Thymus (tissue), 11 donors: ENCODE results near the gene CGNL1. TPM values are rescaled to one million over a fixed set of nuclear protein-coding genes. Genes with fewer than 3 reads are reported as not detected.
A peak's percentile ranks its signal among the peaks of the same experiment; 100 is the strongest.

Experiments
- DNase-seq, 9 donors: peaks; one replicate each; pipeline ENCODE4 v3.0.0-alpha.2; 2013; ENCODE audit warnings: low spot score in 9 of 9, low read depth in 6 of 9, missing footprints in 1 of 9
- H3K27ac ChIP-seq, 2 donors: one replicate each; pipeline ENCODE4 v1.5.1; 2013; ENCODE audit warnings: control low read depth in 1 of 2, low read depth in 1 of 2, low read length in 1 of 2, mild to moderate bottlenecking in 1 of 2, moderate library complexity in 1 of 2
- H3K27me3 ChIP-seq, 2 donors: one replicate each; pipeline ENCODE4 v1.5.1; 2013; ENCODE audit warnings: low read length in 1 of 2; ENCODE audit not compliant: control insufficient read depth in 2 of 2, insufficient read depth in 1 of 2
- H3K36me3 ChIP-seq, 2 donors: one replicate each; pipeline ENCODE4 v1.5.1; 2013; ENCODE audit warnings: low read length in 1 of 2, mild to moderate bottlenecking in 1 of 2, moderate library complexity in 1 of 2; ENCODE audit not compliant: control insufficient read depth in 2 of 2, insufficient read depth in 2 of 2
- H3K4me1 ChIP-seq, 2 donors: one replicate each; pipeline ENCODE4 v1.5.1; 2013; ENCODE audit warnings: low read length in 2 of 2; ENCODE audit not compliant: control insufficient read depth in 2 of 2, insufficient read depth in 2 of 2
- H3K4me3 ChIP-seq, 2 donors: one replicate each; pipeline ENCODE4 v1.5.1; 2013; ENCODE audit warnings: low read length in 2 of 2, control low read depth in 1 of 2, mild to moderate bottlenecking in 1 of 2
- H3K9me3 ChIP-seq, 2 donors: one replicate each; pipeline ENCODE4 v1.5.1; 2013; ENCODE audit warnings: low read length in 1 of 2, mild to moderate bottlenecking in 1 of 2; ENCODE audit not compliant: control insufficient read depth in 2 of 2, insufficient read depth in 1 of 2
- WGBS: extraction: QIAGEN DNeasy Blood & Tissue Kit; methylation state at CpG from one replicate; pipeline ENCODE4 v1.1.7; 2013; 5-methylcytosine and 5-hydroxymethylcytosine counted together
- polyA plus RNA-seq: library from polyadenylated mRNA; stranded (reverse); fragments of 200-250 nt; gene quantifications from one replicate; pipeline ENCODE4 v1.2.3, GENCODE V29; 2013
- total RNA-seq: library from RNA; stranded (reverse); fragments of 120-200 nt; gene quantifications from one replicate; pipeline ENCODE4 v1.2.4, GENCODE V29; 2013
- donor health status: healthy.

CGNL1 gene
- total and polyA plus RNA-seq, 2 donors = 5.7 to 5.9 TPM

GRCh38 chr15:57438166-57438565, 61.9 kb downstream of the CGNL1 start:
- Histone ChIP-seq H3K27ac (no peak overlapping the region), H3K36me3 (no peaks in the 10 kb centered on the region), H3K9me3 (no peaks in the 10 kb centered on the region), H3K27me3 (no peaks in the 10 kb centered on the region), H3K4me1 (no peaks in the 10 kb centered on the region), H3K4me3 (no peak overlapping the region)
- DNase-seq = no peak
- 95% methylated on average over 6 of the region's 6 CpGs for WGBS

- no peaks in the 10 kb centered on the region for H3K4me1 ChIP-seq
- H3K27ac ChIP-seq = no peak overlapping the region
- no peaks in the 10 kb centered on the region for H3K27me3 ChIP-seq
- DNase-seq = no peak
- H3K4me3 ChIP-seq = no peak overlapping the region
- WGBS = 96% methylated on average over 26 of the region's 26 CpGs
- H3K36me3 ChIP-seq = no peaks in the 10 kb centered on the region
- H3K9me3 ChIP-seq = no peaks in the 10 kb centered on the region
Observed at GRCh38 chr15:57439128-57440027, 63.1 kb downstream of the CGNL1 start.

- no peak for DNase-seq
- WGBS = 95% methylated on average over 3 of the region's 3 CpGs
- Histone ChIP-seq H3K36me3 (no peaks in the 10 kb centered on the region), H3K27me3 (no peaks in the 10 kb centered on the region), H3K27ac (peak overlapping the region in 1 of 2 donors; percentile 1), H3K4me1 (no peaks in the 10 kb centered on the region), H3K9me3 (no peaks in the 10 kb centered on the region), H3K4me3 (no peak overlapping the region)
Observed at GRCh38 chr15:57440167-57440566, 63.9 kb downstream of the CGNL1 start.

- Histone ChIP-seq H3K27me3 (no peaks in the 10 kb centered on the region), H3K27ac (no peak overlapping the region), H3K36me3 (no peaks in the 10 kb centered on the region), H3K4me3 (no peak overlapping the region), H3K4me1 (no peaks in the 10 kb centered on the region), H3K9me3 (no peaks in the 10 kb centered on the region)
- 46% methylated on average over 1 of the region's 1 CpG for WGBS
- DNase-seq = peak in 2 of 9 donors; percentile 3 to 23
Observed at GRCh38 chr15:57440799-57441198, 64.5 kb downstream of the CGNL1 start.

GRCh38 chr15:57442335-57442734, 66.0 kb downstream of the CGNL1 start:
- no peaks in the 10 kb centered on the region for H3K27me3 ChIP-seq
- H3K27ac ChIP-seq = no peak overlapping the region
- H3K9me3 ChIP-seq = no peaks in the 10 kb centered on the region
- no peaks in the 10 kb centered on the region for H3K4me1 ChIP-seq
- DNase-seq = no peak
- 97% methylated on average over 3 of the region's 3 CpGs for WGBS
- H3K36me3 ChIP-seq = no peaks in the 10 kb centered on the region
- H3K4me3 ChIP-seq = no peak overlapping the region

GRCh38 chr15:57443486-57443885, 67.2 kb downstream of the CGNL1 start:
- H3K27me3 ChIP-seq = no peaks in the 10 kb centered on the region
- no peak for DNase-seq
- no peaks in the 10 kb centered on the region for H3K9me3 ChIP-seq
- WGBS = 92% methylated on average over 8 of the region's 8 CpGs
- H3K4me3 ChIP-seq = no peak overlapping the region
- H3K27ac ChIP-seq = no peak overlapping the region
- H3K4me1 ChIP-seq = no peaks in the 10 kb centered on the region
- no peaks in the 10 kb centered on the region for H3K36me3 ChIP-seq

GRCh38 chr15:57444877-57445513, 68.7 kb downstream of the CGNL1 start:
- Histone ChIP-seq H3K4me1 (no peaks in the 10 kb centered on the region), H3K36me3 (no peaks in the 10 kb centered on the region), H3K27me3 (no peaks in the 10 kb centered on the region), H3K9me3 (no peaks in the 10 kb centered on the region), H3K27ac (peak overlapping the region in 1 of 2 donors; percentile 15), H3K4me3 (no peak overlapping the region)
- no peak for DNase-seq
- 92% methylated on average over 5 of the region's 5 CpGs for WGBS

- Histone ChIP-seq H3K4me3 (no peak overlapping the region), H3K36me3 (no peaks in the 10 kb centered on the region), H3K27ac (no peak overlapping the region), H3K27me3 (no peaks in the 10 kb centered on the region), H3K9me3 (no peaks in the 10 kb centered on the region), H3K4me1 (no peaks in the 10 kb centered on the region)
- 97% methylated on average over 1 of the region's 1 CpG for WGBS
- no peak for DNase-seq
Observed at GRCh38 chr15:57445872-57446271, 69.6 kb downstream of the CGNL1 start.

GRCh38 chr15:57446393-57446792, 70.1 kb downstream of the CGNL1 start:
- 88% methylated on average over 3 of the region's 3 CpGs for WGBS
- DNase-seq = no peak
- no peaks in the 10 kb centered on the region for H3K9me3 ChIP-seq

More at GRCh38 chr15:57446393-57446792, 70.1 kb downstream of the CGNL1 start:
- Histone ChIP-seq H3K4me3 (no peak overlapping the region), H3K4me1 (no peaks in the 10 kb centered on the region), H3K36me3 (no peaks in the 10 kb centered on the region), H3K27me3 (no peaks in the 10 kb centered on the region), H3K27ac (no peak overlapping the region)
